Measurements from ENCODE around the gene SEC11A.

GRCh38 chr15:84668221-84668982 is 47.5 kb downstream of the SEC11A start:
- TF ChIP-seq, protein P1, sequence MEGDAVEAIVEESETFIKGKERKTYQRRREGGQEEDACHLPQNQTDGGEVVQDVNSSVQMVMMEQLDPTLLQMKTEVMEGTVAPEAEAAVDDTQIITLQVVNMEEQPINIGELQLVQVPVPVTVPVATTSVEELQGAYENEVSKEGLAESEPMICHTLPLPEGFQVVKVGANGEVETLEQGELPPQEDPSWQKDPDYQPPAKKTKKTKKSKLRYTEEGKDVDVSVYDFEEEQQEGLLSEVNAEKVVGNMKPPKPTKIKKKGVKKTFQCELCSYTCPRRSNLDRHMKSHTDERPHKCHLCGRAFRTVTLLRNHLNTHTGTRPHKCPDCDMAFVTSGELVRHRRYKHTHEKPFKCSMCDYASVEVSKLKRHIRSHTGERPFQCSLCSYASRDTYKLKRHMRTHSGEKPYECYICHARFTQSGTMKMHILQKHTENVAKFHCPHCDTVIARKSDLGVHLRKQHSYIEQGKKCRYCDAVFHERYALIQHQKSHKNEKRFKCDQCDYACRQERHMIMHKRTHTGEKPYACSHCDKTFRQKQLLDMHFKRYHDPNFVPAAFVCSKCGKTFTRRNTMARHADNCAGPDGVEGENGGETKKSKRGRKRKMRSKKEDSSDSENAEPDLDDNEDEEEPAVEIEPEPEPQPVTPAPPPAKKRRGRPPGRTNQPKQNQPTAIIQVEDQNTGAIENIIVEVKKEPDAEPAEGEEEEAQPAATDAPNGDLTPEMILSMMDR (conservative IDR thresholded peaks at IDR 0.05; ENCODE audit: low read depth, low read length): no peak
- TF ChIP-seq EZH2 (IDR thresholded peaks at IDR 0.05; ENCODE audit: low read length, unreplicated experiment) (no peak), EZH2phosphoT487 (IDR thresholded peaks at IDR 0.05; ENCODE audit: borderline replicate concordance, low read length) (no peak)

Data from PC-3 (cell line).